Measurements from ENCODE around the gene KIF3A. TPM values are rescaled to one million over a fixed set of nuclear protein-coding genes. Genes with fewer than 3 reads are reported as not detected.

KIF3A gene
- total RNA-seq, 1 experiment from 2014 or later: 13.2 TPM

GRCh38 chr5:132655821-132656773 is 81.2 kb downstream of the KIF3A start:
- Histone ChIP-seq H4K5ac (ENCODE audit: insufficient read length, low read depth, low read length) (no peak overlapping the region), H3K4ac (ENCODE audit: low read depth, low read length) (no peak overlapping the region), H2AK5ac (ENCODE audit: insufficient read length, low read length) (no peak overlapping the region), H4K8ac (replicated peaks; ENCODE audit: insufficient read length, low read depth, low read length) (no peak overlapping the region), H3K27me3 (ENCODE audit: insufficient read depth, low read length) (peaks cover 6% of the 10 kb centered on the region; the same call in 1 of the 2 replicates), H3T11ph (ENCODE audit: low read length) (no peak overlapping the region), H3K23ac (ENCODE audit: insufficient read length, low read depth, low read length) (no peak overlapping the region), H3K27ac (ENCODE audit: insufficient read length, low read depth, low read length) (no peak overlapping the region), H4K20me1 (ENCODE audit: control insufficient read depth, insufficient read depth, insufficient read length) (no peaks in the 10 kb centered on the region), H3K56ac (ENCODE audit: insufficient read length, low read depth, low read length) (no peak overlapping the region), H4K91ac (ENCODE audit: insufficient read length, low read depth, low read length) (no peak overlapping the region), H3K4me2 (ENCODE audit: insufficient read depth, insufficient read length, low read length) (peak overlapping the region; percentile 22), H2BK15ac (ENCODE audit: low read depth, low read length) (no peak overlapping the region; the same call in 1 of the 2 replicates), H3K79me1 (ENCODE audit: insufficient read depth, low read depth, low read length, poor library complexity, severe bottlenecking) (no peaks in the 10 kb centered on the region), H3K14ac (ENCODE audit: insufficient read depth, low read length) (no peak overlapping the region), H3K79me2 (ENCODE audit: insufficient read depth, low read length) (no peaks in the 10 kb centered on the region), H2BK20ac (ENCODE audit: low read depth, low read length, poor library complexity, severe bottlenecking) (no peak overlapping the region), H2BK120ac (ENCODE audit: low read depth, low read length, poor library complexity, severe bottlenecking) (no peak overlapping the region), H3K9ac (ENCODE audit: extremely low read depth, insufficient read length, low read length) (no peak overlapping the region), H2AFZ (ENCODE audit: low read length) (no peak overlapping the region), H2BK12ac (ENCODE audit: insufficient read length, low read depth, low read length) (no peak overlapping the region), H3K23me2 (ENCODE audit: insufficient read length, low read depth, low read length, poor library complexity, severe bottlenecking) (no peaks in the 10 kb centered on the region), H3K9me3 (ENCODE audit: control insufficient read depth, low read depth, low read length) (no peaks in the 10 kb centered on the region), H3K4me1 (ENCODE audit: insufficient read depth, low read length) (no peaks in the 10 kb centered on the region), H3K18ac (ENCODE audit: insufficient read length, low read depth, low read length) (no peak overlapping the region), H2BK5ac (ENCODE audit: insufficient read length, low read length) (no peak overlapping the region)
- no peaks in the 10 kb centered on the region for H3K36me3 Mint-ChIP-seq (ENCODE audit: insufficient read depth in 1 of 3, low read depth in 3 of 3)
- peak; percentile 55 for DNase-seq
- H3K27me3 Mint-ChIP-seq (ENCODE audit: low read depth): peaks cover 52% of the 10 kb centered on the region
- no peak for TF ChIP-seq CTCF (conservative IDR thresholded peaks at IDR 0.05)
- peaks cover 0 to 12% of the 10 kb centered on the region in 2 experiments; a peak in 3 of 5 replicates for H3K9me3 Mint-ChIP-seq
- peak overlapping the region; percentile 45 to 48; a peak in 3 of 5 replicates for H3K4me3 Mint-ChIP-seq
- H3K27ac Mint-ChIP-seq: no peak overlapping the region
- H3K4me1 Mint-ChIP-seq: peaks cover 5 to 12% of the 10 kb centered on the region in 2 experiments
- no CpG with 5 or more reads among the region's 92 CpGs for WGBS (ENCODE audit: extremely low coverage, insufficient read length, low lambda C conversion rate)
